Fibroblast of skin of right quadriceps (primary cell): ENCODE data around the gene PEX11A.
A peak's percentile ranks its signal among the peaks of the same experiment; 100 is the strongest.

Source experiments
- DNase-seq: peaks from one replicate; pipeline ENCODE4 v3.0.0-alpha.2; 2013

The PEX11A gene

DNA sequence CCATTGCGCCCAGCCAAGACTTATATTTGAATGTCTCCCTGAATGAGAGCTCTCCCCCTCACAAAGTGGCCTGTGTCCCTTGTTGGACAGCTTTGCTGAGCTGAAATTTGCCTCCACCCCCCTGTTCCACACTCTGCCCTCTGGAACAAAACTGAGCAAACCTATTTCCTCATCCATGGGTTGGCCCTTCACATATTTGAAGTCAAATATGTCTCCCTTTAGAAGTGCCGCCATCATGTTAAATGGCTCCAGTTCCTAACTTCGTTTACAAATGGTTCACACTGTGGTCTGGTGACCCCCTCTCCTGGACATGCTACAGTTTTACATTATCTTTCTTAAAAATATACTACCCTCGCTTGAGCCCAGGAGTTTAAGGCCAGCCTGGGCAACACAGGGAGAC, 16.0 kb downstream of the PEX11A start:
- DNase-seq = no peak

DNA sequence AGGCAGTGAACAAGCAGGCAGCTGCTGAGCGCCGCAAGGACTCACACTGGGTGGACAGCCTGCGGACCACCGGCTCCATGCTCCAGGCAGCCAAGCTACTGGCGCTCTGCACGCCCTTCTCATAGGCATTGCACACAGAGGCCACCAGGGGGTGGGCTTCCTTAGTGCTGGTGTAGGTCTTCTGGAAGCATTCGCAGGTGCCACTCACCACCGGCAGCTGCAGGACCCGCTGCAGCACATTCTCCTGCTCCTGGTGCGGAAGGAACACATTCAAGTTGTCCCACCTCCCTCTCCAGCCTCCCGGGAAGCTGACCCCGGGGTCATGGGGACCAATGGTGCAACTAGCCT, 17.4 kb downstream of the PEX11A start:
- DNase-seq = no peak

DNA sequence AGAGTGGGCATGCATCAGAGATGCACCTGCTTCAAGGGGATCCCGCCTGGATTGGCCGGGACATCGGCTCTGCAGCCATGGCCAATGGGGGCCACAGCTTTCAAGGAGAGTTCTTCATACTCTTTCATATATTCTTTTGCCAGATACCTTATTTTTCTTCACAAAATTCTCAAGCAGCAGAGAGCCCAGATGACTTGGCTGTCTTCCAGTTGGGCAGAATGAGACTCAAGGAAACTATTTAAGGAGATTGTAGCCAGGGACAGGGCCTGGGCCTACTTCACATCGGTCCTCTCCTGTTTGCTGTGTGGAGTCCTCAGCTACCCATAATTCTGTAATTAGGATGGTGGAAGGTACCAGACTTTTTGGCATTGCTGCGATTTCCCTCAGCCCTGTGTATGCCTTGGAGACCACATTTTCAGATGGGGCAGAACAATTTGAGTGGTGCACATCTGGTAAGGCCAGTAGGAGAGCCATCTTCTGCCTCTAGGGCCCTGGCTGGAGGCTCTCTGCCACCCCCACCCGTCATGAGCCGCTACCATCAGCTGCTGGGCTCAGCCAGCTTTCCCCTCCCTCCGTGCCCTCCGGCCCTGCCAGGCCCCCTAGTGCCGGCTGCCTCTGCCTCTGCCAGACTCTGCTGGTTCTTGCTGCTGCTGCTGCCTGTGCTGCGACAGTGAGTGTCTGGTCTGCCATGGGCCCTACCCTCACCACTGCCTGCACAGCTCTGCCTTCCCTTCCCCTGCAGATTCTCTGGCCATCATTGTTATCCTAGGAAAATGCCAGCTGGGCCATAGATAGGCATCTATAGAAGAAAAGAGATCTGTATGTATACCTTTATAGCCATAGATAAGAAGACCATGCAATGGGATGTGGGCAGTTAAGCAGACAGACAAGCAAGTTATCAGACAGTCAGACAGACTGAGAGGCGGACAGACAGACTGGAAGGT, 18.1 kb downstream of the PEX11A start:
- peak; percentile 26 for DNase-seq

DNA sequence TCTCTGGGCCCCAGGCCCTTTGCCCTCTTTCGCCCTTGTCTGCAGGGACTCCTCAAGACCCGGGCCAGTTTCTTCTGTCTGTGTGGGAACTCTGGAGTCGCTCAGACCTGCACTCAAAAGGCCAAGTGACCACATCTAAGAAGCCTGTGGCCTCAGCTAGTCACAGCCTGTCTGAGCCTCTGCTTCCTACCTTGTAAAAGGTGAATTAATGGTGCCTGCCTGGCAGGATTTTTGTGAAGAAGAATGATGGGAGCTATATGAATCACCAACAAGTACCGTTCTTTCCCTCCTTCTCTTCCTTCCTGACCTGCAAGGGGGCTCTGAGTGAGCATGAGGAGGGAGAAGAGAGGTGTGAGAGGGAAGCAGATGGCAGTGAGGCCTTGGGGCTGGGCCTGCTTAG, 18.9 kb downstream of the PEX11A start:
- no peak for DNase-seq

DNA sequence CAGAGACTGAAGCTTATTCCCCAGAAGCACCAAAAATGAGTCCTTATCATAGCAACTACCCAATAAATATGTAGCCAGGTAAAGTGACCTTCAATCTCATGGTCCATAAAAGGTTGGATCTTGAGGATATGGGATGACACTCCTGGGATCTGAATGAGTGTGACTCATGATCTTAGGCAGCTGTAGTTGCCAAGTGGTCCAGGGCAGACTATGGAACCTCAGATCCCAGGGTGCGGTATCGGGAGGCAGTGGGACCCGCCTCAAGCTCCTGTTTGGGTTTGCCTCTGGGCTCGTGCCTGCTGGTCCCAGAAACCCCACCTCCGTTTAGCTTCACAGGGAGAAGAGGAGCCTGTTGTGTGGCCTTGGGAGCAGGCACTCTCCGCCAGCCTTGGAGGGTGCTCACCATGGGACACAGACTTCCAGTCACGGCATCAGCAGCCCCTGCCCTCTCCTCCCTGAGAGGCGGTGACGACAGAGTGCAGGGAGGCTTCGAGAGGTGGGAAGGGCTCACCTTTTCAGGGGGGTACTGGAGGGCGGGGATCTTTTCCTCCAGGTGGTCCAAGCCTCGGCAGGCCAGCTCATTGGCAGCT, 19.5 kb downstream of the PEX11A start:
- no peak for DNase-seq

DNA sequence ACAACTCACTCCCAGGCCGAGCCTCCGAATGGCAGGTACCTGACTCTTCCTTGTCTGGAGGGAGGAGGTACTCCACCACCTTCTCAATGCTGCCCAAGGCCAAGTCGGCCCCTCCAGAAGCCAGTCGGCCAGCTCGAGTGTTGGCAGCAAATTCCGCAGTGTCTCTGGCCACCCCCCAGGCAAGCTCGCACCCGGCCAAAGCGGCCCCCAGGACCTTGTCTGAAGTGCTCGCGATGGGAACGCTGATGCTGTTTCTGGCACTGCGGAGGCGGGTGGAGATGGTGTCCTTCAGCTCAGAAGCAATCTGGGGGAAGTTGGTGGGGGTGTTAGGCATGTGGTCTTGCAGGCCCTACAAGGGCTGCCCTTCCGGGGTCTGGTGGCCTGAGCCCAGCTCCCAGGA, 20.6 kb downstream of the PEX11A start:
- no peak for DNase-seq

DNA sequence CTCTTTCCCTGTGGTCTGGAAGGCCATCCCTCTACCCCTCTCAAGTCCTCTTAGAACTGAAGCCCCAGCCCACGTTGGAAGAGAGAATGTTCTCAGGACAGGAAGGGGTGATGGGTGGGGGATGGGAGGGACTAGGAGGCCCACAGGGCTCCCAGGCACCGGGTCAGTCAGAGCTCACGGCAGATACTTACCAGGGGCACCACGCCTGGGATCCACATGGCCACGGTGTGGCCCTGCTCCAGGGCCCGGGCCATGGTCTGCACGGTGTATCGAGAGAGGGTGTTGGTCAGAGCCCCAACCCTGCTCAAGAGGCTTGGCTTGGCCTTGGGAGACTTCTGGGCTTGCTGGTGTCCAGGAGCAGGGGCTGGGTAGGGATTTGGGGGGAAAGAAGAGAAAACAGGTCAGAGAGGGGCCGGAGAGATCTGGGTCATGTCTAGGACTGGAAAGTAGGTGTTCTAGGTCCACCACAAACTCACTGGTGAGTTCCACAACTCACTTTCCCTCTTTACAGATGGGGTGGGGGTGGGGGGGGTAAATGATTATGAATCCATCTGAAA, 21.2 kb downstream of the PEX11A start:
- DNase-seq = no peak

DNA sequence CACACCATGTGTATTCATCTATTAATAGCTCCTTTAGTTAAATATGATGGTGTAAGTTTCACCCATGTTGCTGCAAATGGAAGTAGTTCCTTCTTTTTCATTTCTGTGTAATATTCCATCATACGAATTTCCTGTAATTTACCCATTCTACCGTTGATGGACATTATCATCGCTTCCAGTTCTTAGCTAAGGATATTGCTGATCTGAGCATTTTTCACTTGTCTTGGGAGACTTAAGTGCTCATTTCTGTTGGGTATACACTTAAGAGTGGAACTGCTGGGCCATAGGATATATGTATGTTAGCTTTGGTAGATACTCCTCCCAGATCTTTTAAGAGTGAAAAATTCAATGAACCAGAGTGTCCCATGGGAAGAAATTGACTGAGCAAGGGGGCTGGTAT, 22.4 kb downstream of the PEX11A start:
- DNase-seq = no peak

DNA sequence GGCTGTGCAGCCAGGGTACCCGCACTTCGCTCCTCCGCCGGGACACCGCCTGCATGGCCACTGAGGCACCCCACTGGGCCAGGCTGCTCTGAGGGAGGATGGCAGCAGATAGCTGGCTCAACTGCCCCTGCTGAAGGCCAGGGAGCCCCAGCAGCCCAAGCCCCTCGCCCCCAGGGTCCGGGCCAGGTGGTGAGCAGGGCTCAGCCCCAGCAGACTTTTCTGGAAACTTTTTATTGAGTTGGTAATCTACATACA, 22.9 kb downstream of the PEX11A start:
- no peak for DNase-seq

DNA sequence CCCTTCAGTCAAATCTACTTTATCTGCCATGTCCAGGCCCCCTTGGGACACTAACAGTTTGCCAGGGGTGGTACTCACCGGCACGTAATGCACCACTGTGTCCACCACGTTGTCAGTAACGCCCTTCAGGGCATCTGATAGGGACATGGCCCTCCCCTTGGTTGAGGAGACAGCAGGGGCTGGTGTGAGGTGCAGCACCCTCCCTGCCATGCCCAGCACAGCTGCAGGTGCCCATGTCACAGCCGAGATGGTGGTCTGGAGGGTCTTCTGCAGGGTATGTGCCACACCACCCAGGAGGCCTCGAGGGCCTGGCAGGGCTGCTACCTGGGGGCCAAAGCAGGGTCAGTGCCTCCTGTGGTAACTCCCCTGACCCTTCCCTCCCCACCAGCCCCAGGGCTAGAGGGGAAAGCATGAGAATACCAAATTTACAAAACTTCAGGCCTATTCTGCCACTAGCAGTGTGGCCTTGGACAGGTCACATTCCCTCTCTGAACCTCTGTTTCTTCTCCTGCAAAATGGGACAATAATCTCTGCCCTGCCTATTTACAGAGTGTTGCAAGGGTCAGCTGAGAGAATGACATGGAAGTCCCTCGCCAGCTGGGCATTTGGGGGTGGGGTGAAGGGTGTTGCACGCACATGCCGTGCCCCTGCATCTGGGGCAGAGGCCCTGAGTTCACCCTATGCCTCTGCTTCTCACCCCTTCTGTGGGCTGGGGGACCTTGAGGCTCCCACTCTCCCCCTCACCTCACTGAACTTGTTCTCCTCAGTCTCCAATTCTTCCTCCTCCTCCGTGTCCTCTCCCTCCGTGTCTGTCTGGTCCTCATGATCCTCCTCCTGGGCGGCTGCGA, 23.5 kb downstream of the PEX11A start:
- no peak for DNase-seq

DNA sequence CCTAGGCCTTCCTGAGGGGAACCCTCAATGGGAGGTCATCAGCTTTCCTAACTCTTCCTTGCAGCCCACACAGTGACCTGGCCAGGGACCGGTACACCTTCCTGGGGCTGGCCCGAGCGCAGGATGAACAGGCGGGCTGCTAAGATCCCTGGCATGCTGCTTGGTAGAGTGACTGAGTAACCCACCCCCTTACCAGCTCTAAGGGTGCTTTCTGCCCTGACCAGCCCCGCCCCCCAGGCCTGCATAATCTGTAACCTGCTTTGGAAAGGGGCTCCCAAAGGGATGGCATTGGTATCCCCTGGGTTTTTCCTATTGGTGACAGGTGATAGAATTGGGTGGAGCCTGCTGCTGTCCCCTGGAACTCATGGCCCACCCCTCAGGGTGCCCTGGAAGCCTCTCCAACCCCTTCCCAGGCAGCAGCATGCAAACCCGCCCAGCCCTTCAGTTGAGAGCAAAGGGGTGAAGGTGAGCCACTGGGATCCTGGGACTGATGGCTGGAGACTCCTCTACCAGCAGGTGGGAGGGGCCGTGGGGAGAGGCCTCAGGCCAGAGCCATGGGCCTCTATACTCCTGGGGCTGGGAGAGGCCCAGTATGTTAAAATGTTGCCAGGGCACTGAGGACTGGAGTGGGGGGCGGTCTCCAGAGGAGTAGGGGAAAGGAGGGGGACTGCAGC, 24.2 kb downstream of the PEX11A start:
- DNase-seq = no peak

DNA sequence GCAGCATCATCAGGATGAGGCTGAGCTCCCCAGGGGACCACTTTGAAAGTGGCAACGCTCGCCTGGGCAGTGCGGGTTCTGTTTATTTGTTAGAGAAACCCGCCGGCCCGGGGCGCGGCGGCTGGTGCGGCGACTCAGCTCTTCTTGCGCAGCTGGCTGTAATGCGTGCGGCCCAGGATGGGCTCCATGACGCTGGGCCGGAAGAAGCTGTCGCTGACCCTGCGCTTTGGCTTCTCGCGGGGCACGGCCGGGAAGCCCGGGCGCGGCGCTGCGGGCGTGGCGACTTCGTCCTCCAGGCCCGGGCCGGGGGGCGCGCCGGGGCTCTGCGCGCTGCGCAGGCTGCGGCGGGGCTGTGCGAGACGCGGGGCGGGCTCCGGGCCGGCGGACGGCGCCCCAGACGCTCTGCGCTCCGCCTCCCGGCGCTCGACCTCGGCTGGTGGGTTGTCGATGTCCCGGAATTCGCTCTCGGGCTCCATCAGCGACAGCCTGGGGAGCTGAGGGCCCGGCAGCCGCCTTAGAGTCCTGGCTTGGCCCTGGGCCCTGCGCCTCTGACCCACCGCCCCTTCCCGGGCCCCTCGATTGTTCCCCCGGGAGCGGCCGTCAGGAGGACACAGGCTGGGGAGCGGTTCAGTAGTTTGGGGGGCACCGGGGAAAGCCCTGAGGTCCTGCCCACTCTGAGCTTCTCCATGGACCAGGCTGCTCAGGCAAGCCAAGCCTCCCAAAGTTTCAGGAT, 24.9 kb downstream of the PEX11A start:
- DNase-seq = peak; percentile 50

DNA sequence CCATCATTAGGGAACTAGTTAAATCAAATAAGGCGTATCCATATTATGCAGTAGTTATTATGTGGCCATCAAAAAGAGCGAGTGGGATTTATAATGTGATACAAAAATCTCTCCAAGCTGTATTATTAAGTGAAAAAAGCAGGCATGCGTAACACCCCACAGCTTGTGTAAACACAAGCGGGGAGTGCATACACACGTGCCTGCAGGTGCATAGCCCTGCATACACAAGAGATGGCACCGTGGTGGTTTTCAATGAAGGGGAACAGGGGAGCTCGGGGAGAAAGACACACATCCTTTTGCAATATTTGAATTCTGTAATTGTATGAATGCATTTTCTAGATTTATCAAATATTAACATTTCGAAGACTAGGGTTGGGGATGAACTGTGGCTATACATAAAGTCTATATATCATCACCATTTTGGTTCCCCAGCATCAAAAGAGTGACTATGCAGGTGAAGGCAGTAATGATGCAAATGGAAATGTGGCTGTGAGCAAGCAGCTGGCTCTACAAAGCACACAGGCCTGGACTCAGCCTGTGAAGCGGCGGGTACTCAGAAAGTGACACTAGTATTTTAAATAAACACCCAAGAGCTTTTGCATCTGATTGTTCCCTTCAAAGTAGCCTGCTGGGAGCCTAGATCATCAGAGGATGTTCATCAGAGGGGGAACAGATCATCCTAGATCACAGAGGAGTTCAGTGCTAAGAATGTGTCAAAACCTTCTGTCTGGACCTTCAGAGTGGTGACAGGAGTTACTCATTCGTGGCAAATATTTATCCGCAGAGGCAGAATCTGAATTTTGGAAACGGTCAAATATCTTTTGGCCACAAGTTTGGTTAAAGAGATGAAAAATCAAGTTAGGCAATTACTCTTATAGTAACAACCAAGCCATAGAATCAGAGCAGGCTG, 25.9 kb downstream of the PEX11A start:
- DNase-seq = no peak

DNA sequence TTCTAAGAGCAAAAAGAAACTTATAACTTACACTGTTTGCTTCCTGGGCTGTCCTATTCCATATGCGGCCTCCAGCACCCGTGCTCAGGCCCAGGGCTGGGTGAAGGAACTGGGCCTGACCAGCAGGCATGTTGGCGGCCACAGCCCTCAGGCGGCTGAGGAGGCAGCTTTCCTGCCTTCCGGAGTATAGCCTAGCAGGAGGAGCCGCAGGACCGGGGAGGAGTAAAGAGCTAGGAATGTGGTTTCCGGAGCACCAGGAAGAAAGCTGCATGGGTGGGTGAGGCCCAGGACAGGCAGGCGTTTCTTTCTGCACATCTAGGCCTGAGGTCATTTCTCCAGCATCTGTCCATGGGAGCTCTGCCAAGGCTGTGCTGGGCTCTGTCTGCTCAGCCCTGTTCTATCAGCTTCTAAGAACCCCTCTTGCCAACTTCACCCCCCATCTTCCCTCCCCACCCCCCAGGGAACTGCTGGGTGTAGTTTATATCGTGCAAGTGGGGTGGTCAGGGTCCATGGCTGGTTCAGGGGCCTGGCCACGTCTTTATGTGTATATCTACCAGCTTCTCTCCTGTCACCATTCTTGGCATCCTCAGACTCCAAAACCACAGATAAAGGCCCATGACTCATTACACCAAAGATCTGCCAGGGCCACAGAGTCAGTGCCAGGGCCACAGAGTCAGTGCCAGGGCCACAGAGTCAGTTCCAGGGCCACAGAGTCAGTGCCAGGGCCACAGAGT, 27.5 kb downstream of the PEX11A start:
- DNase-seq = peak; percentile 88

DNA sequence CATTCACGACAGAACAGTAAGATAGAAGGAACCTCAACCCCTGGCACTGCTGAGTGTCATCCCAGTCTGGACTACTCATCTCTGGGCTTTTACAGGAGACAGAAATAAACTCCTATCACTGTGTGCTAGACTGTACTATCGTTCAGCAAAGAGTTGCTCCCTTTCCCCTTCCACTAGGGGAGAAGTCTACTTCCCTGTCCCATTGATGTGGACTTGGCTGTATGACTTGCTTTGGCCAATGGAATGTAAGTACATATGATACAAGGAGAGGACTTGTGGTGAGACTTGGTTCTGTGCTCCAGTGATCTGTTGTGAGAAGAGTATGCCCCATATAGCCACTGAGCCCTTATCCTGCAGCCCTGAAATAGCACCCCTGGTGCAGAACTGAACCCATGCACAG, 30.0 kb downstream of the PEX11A start:
- no peak for DNase-seq

DNA sequence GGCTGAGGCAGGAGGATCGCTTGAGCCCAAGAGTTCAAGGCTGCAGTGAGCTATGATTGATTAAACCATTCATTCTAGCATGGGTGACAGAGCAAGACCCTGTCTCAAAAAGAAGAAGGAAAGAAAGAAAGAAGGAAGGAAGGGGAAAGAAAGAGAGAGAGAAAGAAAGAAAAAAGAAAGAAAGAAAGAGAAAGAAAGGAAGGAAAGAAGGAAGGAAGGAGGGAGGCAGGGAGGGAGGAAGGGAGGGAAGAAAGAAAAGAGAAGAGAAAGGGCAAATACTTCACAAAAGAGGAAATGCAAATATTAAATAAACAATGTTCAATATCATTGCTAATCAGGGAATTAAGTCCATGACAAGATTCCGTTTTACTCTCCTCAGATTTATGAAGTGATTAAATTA, 31.3 kb downstream of the PEX11A start:
- no peak for DNase-seq

DNA sequence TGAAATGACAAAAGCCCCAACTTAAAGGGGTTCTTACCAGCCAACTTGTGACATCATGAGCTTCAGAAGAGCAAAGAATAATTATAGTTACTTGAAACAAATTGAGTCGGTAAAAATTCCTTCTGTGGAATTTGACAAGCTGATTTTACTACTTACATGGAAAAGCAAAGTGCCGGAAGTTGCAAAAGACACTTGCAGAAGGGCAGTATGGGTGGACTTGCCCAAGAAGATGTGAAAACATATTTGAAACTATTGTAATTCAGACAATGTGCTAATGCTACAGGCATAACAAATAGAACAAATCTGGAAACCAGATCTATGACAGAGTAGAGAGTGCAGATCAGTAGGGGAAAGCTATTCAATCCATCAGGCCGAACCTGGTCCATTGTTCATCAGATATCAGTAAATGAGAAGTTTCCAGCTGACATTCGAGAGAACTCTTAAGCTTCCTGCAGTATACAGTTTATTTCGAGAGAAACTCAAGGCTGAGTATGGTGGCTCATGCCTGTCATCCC, 32.8 kb downstream of the PEX11A start:
- peak; percentile 51 for DNase-seq

DNA sequence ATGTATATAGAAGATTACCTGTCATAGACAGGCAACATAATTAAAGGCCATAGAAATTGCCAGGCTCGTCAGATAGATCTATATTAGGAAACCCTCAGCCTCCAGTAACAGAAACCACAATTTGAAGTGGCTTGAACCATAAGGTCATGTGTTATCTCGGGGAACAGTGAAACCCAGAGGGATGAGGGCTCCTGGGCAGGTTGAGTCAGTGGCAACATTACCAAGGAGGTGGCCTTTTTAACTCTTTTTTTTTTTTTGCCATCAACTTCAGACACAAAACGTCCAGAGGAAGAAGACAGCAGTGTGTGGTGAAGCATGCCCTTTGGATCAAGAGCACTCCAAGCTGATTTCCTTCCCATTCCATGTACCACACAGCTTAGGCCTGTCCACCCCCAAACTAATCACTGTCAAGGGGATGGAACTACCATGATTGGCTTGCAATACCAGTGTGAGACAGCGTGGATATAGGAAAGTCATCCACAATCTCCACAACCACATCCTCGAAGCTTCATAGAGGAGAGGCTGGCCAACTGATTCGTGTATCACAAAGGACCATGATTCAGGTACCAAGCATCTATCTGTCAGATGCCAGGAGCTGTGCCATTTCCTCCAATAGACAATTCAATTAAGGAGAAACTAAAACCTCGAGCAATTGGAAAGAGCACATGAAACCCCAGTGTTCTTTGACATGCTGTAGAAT, 34.3 kb downstream of the PEX11A start:
- DNase-seq = peak; percentile 12
